ENCODE measurements around the gene PPM1J.

GRCh38 chr1:112744009-112744578 lies 29.0 kb upstream of the PPM1J start:
- TF ChIP-seq POLR2A (IDR thresholded peaks at IDR 0.05) = no peak
- TF ChIP-seq CTCF (IDR thresholded peaks at IDR 0.05) = peak in 4 of 7 experiments; percentile 12 to 23 (median 18)

All from body of pancreas (tissue), 4 donors.